CD4-positive, alpha-beta T cell treated with Interleukin-21 for 1 hour (primary cell): ENCODE measurements around the gene SLC36A2.
A peak's percentile ranks its signal among the peaks of the same experiment; 100 is the strongest.
"Not testable (repeated sequence)": the region's sequence is repeated elsewhere in the genome, so short reads cannot be mapped to it uniquely, and the experiment has no call there.

Experiments used
- DNase-seq: peaks from one replicate; pipeline ENCODE4 v3.0.0-alpha.2; 2020

Gene SLC36A2

DNA sequence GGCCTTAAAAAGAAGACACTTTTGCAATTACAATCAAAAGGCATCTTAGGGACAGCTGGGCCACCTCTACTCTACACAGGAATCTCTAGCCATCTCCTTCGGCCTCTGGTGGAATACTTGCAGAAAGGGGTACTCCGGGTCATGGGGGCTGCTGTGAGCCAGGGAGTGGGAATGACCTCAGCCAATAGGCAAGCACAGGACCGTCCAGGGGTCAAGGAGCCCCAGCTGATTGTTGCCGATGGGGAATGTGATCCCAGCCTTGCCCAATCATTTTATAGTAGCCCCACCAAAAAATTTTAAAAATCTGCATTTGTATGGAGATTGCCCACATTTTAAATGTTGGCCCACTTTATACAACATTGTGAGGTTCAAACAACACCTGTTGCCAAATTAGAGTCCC lies 26.9 kb downstream of the SLC36A2 start:
- no peak for DNase-seq

DNA sequence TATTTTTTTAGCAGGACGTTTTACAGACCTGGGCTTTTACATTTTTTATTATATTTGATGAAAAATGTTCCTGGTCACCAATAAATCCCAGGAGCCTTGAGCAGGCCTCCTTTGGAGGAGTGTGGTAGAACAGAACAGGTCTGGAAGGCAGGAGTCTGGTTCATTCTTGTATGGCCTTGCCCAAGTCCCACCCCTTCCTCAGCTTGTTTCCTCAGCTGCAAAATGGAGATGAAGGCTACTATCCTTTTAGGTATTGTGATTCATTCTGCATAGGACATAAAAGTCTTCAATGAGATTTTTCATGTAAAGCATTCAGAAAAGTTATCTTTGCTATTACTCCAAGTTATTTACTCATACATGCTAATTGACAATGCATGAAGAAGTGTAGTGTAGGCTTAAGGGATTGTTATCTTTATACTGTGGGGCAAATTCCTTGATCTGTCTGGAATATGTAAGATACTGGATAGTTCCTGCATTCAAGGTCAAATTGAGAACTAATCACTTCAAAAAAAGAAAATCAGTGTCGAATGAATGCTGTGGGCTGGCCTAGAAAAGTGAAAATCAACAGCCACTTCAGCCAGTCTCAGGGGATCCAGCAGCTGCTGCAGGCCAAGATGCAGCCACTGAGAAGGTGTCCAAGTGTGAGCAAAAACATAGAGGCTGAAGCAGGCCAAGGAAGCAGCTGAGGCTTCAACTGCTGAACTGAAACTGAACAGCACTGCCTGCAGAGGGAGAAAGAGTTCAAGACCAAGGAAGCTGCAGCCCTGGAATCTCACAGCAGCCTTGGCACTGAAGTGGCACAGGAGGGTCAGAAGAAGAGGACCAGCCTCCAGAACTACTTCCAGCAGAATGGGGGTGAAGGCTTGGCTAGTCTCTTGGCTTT lies 28.3 kb downstream of the SLC36A2 start:
- no peak for DNase-seq

DNA sequence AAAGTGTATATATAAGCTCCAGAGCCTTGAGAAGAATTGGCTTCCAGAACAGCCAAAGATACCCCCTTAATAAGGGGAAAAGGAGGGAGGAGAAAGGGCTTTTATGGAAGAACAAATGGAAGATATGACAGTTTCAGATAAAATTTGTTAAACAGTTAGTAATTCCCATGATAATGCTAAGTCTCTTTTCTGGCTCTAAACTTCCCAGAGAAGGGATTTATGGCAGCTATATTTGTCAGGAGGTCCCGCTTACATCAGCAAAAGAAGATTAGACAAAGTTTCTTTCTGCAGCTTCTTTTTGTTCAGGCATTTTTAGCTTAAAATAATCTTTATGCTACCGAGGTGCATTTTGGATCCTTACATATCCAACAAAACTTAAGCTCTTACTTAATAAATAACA lies 29.5 kb downstream of the SLC36A2 start:
- no peak for DNase-seq

DNA sequence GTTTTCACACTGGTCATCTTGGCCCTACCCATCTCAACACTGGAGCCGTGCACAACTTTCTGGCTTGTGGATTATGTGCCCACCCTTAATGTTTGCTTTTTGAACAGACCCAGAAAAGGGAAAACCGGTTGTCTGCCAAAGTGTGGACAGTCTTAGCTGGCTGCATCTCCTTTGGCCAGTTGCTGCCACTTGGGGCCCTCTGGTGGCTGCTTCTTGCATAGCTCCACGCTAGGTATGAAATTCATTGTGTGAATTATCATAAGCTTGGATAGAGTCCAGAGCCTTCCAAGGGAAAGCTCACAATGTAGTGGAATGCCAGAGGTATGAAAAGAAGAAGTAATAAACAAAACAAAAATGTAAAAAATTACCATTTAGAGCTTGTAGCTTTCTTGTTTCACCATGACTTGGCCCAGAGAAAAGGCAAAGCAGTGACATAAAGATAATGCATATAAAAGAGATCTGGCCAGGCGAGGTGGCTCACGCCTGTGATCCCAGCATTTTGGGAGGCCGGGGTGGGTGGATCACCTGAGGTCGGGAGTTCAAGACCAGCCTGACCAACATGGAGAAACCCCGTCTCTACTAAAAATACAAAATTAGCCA lies 31.3 kb downstream of the SLC36A2 start:
- peak; percentile 47 for DNase-seq

DNA sequence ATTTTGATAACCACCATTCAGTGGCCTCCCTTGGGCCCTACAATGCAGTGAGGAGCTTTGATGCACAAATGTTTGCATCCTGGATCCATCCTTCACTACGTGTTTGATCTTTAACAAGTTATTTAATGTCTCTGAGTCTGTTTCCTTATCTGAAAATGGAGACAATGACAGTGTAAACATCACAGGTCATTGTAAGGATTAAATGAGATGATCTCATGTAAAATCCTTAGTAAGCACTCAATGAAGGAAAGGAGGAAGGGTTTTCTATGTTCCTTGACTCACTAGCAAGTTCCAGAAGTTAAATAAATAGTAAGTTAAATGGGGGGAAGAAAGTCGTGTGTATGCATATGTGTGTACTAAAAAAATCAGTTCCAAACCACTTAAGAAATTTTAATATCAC lies 34.0 kb downstream of the SLC36A2 start:
- no peak for DNase-seq

DNA sequence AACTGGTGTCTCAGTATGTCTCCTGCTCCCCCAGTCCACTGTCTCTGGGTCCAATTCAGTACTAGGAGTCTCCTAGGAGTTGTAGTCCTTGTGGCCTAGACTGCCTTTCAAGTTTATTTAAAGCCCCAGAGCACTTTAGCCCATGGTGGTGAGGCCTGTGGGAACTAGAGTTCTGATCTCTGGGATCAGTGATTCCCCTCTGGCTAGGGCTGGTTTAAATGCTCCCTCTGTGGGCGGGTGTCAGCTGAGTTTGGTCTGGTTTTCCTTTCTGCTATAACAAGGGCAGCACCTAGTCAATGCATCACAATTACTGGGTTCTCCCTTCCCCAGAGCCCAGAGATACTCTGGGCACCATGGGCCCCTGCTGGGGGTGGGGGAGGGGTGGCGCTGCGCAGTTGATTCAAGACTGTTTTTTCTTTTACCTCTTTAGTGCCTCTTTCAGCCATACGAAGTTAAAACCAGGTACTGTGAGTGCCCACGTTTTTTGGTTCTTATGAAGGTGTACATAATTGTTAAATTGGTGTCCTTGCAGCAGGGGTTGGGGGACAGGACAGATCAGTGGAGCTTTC lies 34.5 kb downstream of the SLC36A2 start:
- no peak for DNase-seq

DNA sequence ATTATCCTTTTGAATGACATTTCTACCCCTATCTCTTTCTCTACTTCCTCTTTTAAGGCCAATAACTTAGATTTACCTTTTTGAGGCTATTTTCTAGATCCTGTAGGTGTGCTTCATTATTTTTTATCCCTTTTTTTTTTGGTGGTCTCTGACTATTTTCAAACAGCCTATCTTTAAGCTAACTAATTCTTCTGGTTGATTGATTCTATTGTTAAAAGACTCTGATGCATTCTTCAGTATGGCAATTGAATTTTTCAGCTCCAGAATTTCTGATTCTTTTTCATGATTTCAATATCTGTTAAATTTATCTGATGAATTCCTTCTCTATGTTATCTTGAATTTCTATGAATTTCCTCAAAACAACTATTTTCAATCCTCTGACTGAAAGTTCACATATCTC lies 36.4 kb downstream of the SLC36A2 start:
- no peak for DNase-seq

DNA sequence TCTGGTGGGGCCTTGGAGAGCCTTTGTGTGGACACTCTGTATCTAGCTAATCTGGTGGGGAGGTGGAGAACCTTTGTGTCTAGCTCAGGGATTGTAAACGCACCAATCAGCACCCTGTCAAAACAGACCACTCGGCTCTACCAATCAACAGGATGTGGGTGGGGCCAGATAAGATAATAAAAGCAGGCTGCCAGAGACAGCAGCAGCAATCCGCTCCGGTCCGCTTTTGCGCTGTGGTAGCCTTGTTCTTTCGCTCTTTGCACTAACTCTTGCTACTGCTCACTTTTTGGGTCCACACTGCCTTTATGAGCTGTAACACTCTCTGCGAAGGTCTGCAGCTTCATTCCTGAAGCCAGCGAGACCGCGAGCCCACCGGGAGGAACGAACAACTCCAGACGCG lies 37.5 kb downstream of the SLC36A2 start:
- DNase-seq = not testable (repeated sequence)

DNA sequence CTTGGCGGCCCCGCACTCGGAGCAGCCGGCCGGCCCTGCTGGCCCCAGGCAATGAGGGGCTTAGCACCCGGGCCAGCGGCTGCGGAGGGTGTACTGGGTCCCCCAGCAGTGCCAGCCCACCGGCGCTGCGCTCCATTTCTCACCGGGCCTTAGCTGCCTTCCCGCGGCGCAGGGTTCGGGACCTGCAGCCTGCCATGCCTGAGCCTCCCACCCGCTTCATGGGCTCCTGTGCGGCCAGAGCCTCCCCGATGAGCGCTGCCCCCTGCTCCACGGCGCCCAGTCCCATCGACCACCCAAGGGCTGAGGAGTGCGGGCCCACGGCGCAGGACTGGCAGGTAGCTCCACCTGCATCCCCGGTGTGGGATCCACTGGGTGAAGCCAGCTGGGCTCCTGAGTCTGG lies 38.1 kb downstream of the SLC36A2 start:
- not testable (repeated sequence) for DNase-seq

DNA sequence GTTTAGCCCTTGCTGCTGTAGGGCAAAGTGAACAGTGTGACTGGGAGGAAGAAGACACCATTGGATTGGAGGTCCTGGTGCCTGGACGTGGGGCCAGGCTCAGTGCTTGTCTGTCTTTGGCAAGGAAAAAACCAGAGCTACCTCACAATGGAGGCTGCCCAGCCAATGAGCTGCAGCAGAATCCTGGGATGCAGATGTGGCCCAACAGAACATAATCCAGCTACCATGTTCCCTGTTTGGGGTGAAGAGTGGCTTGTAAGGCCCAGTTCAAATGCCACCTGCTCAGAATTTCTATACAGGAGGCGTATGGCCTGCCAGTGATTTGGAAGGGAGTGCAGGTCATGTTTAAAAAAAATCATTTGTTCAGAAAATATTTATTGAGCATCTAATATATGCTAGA lies 43.7 kb downstream of the SLC36A2 start, which contains the start of gene SLC36A3:
Gene SLC36A3 (minus strand): TSS at position 101 of the 400 bp plus-strand sequence. CDS start 412 bp downstream, outside the sequence.
- DNase-seq = no peak

DNA sequence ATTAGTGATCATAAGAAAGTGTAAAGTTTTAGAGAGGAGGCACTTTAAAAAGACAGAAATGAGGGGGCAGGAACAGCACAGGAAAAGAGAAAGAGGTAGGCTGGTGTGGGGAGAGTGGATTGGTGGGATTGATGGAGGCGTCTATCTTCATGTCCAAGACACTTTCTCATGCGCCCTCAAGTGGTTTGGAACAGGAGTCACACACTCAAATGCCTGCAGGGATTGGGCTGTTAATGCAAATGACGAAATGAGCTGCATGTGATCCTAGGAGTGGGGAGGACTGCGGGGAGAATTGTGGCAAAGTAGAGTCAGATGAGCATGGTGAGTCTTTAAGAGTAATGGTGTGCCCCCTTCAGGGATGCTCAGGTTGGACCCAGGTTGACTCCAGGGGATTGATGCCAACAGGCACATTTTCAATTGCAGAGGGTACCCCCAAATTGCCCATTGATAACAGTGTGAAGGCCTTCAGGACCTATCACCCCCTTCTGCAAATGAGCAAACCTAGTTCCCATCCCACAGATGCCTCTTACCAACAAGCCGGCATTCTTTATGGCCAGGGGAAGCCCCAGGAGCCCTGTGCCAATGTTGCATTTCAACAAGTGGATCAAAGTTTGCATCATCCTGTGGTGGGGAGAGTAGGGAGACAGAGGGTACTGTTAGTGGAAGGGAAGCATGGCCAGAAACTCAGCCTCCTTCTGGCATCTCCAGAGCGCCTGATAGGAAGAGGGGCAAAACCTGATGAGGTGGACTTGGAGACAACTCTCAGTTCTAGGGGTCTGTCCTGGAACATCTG lies 49.1 kb downstream of the SLC36A2 start:
- DNase-seq = no peak

DNA sequence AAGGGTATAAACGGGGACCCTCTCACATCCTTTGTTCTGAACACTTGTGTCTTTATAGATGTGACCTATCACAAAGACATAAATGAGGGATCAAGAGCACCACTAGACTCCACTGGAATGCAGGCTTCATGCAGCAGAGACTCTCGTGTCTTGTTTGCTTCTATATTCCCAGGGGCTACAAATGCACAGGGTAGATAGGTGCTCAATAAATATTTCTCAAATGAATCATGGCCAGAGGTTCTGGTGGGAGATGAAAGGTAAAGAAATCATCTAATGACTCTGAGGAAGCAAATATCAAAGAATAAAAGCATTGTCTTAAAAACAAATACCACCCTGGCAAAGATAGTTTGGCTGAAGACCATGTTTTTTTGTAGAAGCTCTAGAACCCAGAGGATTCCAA lies 50.4 kb downstream of the SLC36A2 start:
- DNase-seq = no peak

DNA sequence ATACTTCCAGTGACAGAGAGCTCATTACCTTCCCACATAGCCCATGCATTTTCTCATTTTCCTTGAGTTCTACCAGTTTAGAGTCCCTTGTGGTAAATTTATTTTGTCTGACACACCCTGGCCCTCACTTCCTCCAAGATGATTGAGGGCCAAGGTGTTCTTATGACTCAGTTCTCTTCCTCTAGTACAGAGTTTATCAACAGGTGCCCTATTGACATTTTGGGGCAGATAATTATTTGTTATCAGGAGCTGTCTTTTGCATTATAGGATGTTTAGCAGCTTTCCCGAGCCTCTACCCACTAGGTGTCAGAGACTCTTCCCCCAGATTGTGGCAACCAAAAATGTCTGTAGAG lies 50.9 kb downstream of the SLC36A2 start:
- no peak for DNase-seq

DNA sequence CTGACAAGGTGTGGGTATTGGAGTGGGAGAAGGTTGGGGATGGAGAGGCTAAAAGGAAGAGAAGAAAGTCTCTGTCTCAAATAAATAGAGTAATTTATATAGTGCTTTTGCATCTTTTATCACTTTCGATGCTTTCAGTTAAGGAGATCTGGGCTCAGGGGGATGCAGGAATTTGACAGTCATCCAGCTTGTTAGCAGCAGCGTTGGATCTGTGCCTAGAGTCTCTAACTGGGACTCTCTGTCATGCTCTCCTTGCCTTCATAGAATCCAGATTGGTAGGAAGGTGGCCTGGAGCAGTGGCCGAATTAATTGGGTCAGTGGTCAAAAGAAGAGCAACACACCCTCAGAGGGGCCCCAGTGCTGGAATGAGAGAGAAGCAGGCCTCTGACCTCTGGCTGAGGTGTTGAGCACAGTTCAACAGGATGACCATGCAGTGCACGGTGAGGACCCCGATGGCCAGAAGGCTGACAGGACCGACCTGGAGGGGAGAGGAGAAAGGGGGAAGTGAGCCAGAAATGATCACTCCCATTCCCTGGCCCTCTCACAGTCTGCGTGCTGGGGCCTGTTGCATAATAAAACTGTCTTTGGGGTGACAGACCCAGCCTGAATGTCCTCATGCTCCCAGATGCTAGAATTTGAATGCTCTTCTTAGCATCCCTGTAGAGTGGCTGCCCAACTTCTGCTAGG lies 51.4 kb downstream of the SLC36A2 start:
- DNase-seq = no peak

DNA sequence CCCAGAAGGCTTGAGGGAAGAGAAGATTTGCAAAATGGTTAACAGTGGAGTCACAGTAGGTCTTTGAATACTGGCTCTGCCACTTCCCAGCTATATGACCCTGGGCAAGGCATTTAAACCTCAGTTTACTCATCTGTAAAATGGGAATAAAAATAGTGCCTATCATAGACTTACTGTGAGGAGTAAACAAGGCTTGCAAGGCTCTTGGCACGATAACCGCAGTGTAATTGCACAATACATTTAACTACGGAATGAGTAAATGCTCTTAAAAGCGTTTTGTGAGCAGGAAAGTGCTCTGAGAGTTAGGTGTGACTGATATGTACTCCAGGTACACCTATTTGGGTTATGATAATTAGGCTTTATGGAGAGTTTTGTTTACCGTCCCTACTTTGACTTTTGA lies 52.2 kb downstream of the SLC36A2 start:
- DNase-seq = no peak

DNA sequence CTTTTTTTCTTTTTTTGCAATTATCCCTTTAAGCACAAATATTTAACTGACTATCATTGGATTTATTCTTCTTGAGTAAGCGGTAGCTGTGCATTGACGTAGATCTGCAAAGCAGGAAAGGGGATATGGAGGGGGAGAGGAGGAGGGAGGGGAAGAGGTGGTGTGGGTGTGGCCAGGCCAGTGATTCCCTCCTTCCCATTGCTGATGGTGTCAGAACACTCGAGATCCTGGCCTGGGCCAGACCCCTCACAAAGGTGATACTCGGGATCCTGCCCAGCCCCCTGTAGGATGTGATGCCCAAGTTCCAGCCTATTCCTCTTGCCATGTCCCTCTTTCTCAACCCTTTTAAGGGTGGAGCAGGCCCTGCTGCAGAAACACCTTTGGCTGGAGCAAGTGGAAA lies 53.7 kb downstream of the SLC36A2 start:
- no peak for DNase-seq

DNA sequence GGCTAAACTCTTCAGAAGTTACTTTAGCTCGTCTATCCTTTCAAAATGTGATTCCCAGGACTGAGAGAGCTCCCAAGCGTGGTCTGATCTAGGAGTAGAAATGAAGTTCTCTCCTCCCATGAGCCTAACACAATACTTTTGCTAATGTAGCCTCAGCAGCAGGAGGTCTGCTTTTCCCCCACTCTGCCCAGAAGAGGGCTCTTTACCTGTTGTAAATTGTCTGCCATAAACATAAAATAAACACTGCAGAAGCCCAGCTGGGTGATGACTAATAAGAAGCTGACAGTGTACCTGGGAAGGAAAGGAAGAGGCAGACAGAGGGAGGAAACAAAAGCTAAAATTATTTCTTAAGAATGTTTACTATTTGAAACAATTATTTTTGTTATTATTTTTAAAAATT lies 59.2 kb downstream of the SLC36A2 start:
- DNase-seq = no peak

DNA sequence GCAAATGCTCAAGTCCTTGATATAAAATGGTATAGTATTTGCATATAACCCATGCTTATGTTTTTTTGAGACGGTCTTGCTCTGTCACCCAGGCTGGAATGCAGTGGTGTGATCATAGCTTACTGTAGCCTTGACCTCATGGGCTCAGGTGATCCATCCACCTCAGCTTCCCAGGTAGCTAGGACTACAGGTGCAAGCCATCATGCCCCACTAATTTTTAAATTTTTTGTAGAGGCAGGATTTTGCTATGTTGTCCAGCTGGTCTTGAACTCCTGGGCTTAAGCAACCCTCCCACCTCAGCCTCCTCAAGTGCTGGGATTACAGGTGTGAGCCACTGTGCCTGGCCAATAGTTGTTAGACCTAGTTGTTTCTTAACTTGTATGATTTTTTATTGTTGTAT lies 61.1 kb downstream of the SLC36A2 start:
- no peak for DNase-seq

DNA sequence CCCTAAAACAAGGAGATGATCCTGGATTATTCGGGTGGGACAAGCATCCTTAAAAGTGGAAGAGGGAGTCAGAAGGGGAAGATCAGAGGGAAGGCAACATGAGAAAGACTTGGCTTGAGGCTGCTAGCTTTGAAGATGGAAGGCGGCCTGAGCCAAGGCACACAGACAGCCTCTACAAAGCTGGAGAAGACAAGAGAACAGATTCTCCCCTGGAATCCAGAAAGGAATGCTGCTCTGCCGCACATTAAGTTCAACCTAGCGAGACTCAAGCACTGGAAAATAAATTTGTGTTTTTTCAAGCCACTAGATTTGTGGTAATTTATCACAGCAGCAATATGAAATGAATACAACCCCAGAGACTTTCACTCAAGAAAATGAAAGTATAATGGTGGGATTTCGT lies 61.7 kb downstream of the SLC36A2 start:
- DNase-seq = no peak

DNA sequence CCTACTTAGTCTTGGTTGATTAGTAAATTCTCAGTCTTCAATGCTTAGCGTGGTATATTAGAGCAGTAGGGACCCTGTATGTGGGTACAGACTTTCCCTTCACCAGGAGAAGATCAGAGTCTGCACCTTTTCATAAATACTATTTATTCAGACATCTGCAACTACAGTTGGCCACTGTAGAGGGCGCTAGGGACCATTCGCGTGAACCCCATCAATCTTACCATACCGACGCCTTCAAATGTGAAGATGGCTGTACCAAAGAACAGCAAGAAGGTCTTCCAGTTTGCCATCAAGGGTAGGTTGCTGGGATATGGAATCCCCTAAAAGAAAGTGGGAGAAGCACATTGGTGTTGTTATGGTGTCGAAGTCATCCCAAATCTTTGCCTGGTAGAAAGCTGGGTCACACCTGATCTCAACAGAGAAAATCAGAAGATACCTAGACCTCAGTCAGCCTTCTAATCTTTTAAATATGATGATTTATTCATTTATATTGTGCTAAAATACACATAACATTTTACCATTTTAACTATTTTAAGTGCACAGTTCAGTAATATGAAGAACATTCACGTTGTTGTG lies 62.9 kb downstream of the SLC36A2 start:
- no peak for DNase-seq

DNA sequence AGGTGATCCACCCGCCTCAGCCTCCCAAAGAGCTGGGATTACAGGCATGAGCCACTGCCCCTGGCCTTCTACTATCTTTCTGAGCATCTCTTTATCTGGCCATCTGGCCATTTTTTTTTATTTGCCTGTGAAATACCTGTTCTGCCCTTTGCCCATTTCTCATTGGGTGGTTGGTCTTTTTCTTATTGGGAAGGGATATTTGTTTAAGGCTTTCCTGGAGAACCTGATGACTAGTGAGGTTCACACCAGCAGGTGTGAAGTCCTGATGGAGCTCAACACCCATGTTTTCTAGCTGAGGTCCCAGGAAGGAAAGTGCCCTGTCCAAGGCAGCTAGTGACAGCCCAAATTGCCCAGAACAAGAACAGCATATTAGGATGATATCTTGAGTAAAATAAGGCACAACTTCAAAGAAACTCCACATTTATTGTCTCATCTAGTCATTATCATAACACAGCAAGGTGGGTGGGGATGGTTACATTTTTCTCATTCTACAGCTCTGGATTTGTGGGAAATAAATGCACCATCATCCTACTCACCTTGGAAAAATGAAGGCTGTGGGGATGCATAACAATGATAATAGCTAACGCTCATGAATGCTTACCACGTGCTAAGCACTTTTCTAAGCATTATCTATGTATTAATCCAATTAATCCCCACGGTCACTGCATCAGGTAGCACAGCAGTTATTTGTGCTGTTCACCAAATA lies 64.1 kb downstream of the SLC36A2 start:
- DNase-seq = no peak
